ENCODE data around the gene NETO2.

GRCh38 chr16:47150067-47150466 is 6.3 kb upstream of the NETO2 start:
- TF ChIP-seq, protein P1, sequence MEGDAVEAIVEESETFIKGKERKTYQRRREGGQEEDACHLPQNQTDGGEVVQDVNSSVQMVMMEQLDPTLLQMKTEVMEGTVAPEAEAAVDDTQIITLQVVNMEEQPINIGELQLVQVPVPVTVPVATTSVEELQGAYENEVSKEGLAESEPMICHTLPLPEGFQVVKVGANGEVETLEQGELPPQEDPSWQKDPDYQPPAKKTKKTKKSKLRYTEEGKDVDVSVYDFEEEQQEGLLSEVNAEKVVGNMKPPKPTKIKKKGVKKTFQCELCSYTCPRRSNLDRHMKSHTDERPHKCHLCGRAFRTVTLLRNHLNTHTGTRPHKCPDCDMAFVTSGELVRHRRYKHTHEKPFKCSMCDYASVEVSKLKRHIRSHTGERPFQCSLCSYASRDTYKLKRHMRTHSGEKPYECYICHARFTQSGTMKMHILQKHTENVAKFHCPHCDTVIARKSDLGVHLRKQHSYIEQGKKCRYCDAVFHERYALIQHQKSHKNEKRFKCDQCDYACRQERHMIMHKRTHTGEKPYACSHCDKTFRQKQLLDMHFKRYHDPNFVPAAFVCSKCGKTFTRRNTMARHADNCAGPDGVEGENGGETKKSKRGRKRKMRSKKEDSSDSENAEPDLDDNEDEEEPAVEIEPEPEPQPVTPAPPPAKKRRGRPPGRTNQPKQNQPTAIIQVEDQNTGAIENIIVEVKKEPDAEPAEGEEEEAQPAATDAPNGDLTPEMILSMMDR (IDR thresholded peaks at IDR 0.05; ENCODE audit: insufficient read depth, low read length, poor library complexity, severe bottlenecking), result no peak
- TF ChIP-seq EZH2phosphoT487 (conservative IDR thresholded peaks at IDR 0.05; ENCODE audit: low read length), result no peak
